ENCODE measurements around the gene DRD2. TPM values are rescaled to one million over a fixed set of nuclear protein-coding genes. Genes with fewer than 3 reads are reported as not detected.

Gene DRD2
- total RNA-seq, 1 donor from 2014 or later = not detected

- ATAC-seq (ENCODE audit: low read depth) (no peak), DNase-seq (no peak)
- peaks cover 9% of the 10 kb centered on the region for H3K27me3 Mint-ChIP-seq
- no peaks in the 10 kb centered on the region for H3K9me3 Mint-ChIP-seq
- CTCF ChIA-PET = no interaction called here
- no peak for TF ChIP-seq CTCF (IDR thresholded peaks at IDR 0.05)
- H3K27ac Mint-ChIP-seq = no peak overlapping the region
- no peaks in the 10 kb centered on the region for H3K4me1 Mint-ChIP-seq
- H3K4me3 Mint-ChIP-seq = no peak overlapping the region
- POLR2A ChIA-PET = no interaction called here
- no peaks in the 10 kb centered on the region for H3K36me3 Mint-ChIP-seq (ENCODE audit: low read depth)
- intact Hi-C loops (cut with micrococcal nuclease) = no loop called here
These were observed 30.6 kb upstream of the DRD2 start for GRCh38 chr11:113505541-113506375.

GRCh38 chr11:113505046-113505445 is 29.8 kb upstream of the DRD2 start:
- ChIA-PET POLR2A (no interaction called here), CTCF (no interaction called here)
- H3K4me1 Mint-ChIP-seq = no peaks in the 10 kb centered on the region
- DNase-seq (no peak), ATAC-seq (ENCODE audit: low read depth) (no peak)
- peaks cover 9% of the 10 kb centered on the region for H3K27me3 Mint-ChIP-seq
- no peaks in the 10 kb centered on the region for H3K36me3 Mint-ChIP-seq (ENCODE audit: low read depth)
- H3K27ac Mint-ChIP-seq = no peak overlapping the region
- no peak for TF ChIP-seq CTCF (IDR thresholded peaks at IDR 0.05)
- intact Hi-C loops (cut with micrococcal nuclease) = no loop called here
- no peak overlapping the region for H3K4me3 Mint-ChIP-seq
- H3K9me3 Mint-ChIP-seq = no peaks in the 10 kb centered on the region

- H3K4me3 Mint-ChIP-seq = no peak overlapping the region
- POLR2A ChIA-PET = no interaction called here
- no peak for TF ChIP-seq CTCF (IDR thresholded peaks at IDR 0.05)
- no peak overlapping the region for H3K27ac Mint-ChIP-seq
- CTCF ChIA-PET = no interaction called here
- DNase-seq = no peak
- intact Hi-C loops (cut with micrococcal nuclease) = no loop called here
- no peaks in the 10 kb centered on the region for H3K36me3 Mint-ChIP-seq (ENCODE audit: low read depth)
- H3K4me1 Mint-ChIP-seq = no peaks in the 10 kb centered on the region
- ATAC-seq (ENCODE audit: low read depth) = no peak
- no peaks in the 10 kb centered on the region for H3K9me3 Mint-ChIP-seq
- H3K27me3 Mint-ChIP-seq = peaks cover 9% of the 10 kb centered on the region
These were observed 29.4 kb upstream of the DRD2 start for GRCh38 chr11:113504586-113504985.

GRCh38 chr11:113504071-113504470 is 28.9 kb upstream of the DRD2 start:
- no peak for ATAC-seq (ENCODE audit: low read depth)
- CTCF ChIA-PET = no interaction called here
- POLR2A ChIA-PET = no interaction called here

More at GRCh38 chr11:113504071-113504470, 28.9 kb upstream of the DRD2 start:
- intact Hi-C loops (cut with micrococcal nuclease) = no loop called here
- no peaks in the 10 kb centered on the region for H3K9me3 Mint-ChIP-seq
- peaks cover 9% of the 10 kb centered on the region for H3K27me3 Mint-ChIP-seq
- H3K4me3 Mint-ChIP-seq = no peak overlapping the region
- no peak overlapping the region for H3K27ac Mint-ChIP-seq
- no peak for TF ChIP-seq CTCF (IDR thresholded peaks at IDR 0.05)
- no peak for DNase-seq
- H3K4me1 Mint-ChIP-seq = no peaks in the 10 kb centered on the region
- H3K36me3 Mint-ChIP-seq (ENCODE audit: low read depth) = no peaks in the 10 kb centered on the region

Measured in activated B cell treated with CpG ODN at 0.5 μM for 24 hours (primary cell).